WI38 (cell line): ENCODE results near the gene GTF3C4.

Experiments used
- H3K4me3 ChIP-seq: 2 replicates; pipeline ENCODE4 v1.5.1; 2011; ENCODE audit warnings: low read depth, mild to moderate bottlenecking, control low read depth, low read length
- TF ChIP-seq, protein P1 (sequence below): IDR thresholded peaks from 2 replicates; pipeline ENCODE4 v1.5.1; 2012; ENCODE audit warnings: low read depth, mild to moderate bottlenecking, control low read depth, low read length

The GTF3C4 gene

DNA sequence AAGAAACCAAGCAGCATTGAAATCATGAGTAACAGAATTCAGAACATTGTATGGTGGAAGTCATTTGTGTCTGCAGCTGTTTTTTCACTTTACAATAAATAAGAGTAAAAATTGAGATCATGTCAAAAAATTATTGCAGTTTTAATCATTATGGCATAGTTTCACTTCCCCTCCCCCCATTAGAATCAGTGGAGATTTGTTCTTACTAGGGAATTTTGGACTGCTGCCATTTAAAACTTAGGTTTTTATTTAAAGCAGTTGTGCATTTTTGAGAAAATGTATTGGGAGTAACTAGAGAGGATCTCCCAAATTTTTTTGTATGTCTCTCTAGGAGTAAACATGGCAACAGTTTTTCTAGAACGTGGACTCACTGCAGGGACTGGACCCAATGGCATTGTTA lies 20.4 kb downstream of the GTF3C4 start:
- H3K4me3 ChIP-seq = no peak overlapping the region
- TF ChIP-seq, protein P1, sequence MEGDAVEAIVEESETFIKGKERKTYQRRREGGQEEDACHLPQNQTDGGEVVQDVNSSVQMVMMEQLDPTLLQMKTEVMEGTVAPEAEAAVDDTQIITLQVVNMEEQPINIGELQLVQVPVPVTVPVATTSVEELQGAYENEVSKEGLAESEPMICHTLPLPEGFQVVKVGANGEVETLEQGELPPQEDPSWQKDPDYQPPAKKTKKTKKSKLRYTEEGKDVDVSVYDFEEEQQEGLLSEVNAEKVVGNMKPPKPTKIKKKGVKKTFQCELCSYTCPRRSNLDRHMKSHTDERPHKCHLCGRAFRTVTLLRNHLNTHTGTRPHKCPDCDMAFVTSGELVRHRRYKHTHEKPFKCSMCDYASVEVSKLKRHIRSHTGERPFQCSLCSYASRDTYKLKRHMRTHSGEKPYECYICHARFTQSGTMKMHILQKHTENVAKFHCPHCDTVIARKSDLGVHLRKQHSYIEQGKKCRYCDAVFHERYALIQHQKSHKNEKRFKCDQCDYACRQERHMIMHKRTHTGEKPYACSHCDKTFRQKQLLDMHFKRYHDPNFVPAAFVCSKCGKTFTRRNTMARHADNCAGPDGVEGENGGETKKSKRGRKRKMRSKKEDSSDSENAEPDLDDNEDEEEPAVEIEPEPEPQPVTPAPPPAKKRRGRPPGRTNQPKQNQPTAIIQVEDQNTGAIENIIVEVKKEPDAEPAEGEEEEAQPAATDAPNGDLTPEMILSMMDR = no peak

DNA sequence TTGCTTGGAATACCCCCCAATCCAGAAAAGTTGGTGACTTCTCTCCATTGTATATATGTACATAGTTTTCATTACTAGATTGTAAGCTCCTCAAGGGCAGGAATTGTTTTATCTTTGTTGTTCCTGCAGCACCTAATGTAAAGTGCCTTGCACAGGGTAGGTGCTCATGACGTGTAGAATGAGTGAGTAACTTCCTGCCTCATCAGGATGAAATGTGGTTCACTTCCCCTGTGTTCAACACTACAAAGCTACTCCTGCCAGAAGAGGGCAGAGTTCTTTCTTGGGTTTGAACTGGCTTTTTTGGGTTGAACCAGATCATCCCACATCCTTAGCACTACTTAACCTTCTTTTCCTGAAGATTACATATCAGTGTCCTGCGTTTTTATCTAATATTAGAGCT lies 23.9 kb downstream of the GTF3C4 start:
- H3K4me3 ChIP-seq = no peak overlapping the region
- TF ChIP-seq, protein P1 = no peak

DNA sequence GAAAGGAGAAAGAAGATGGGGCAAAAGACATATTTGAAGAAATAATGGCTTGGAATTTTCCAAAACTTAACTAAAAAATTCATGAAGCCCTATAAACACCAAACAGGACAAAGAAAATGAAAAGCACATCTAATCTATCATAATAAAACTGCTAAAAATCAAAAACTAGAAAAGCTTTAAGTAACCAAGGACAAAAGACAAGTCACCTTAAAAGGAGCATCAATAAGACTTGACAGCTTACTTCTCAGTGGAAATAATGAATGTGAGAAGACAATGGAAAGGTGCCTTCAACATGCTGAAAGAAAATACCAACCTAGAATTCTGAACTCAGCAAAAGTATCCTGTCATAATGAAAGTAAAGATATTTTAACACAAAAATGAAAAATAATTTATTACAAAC lies 27.0 kb downstream of the GTF3C4 start:
- H3K4me3 ChIP-seq = no peak overlapping the region
- TF ChIP-seq, protein P1 = no peak

DNA sequence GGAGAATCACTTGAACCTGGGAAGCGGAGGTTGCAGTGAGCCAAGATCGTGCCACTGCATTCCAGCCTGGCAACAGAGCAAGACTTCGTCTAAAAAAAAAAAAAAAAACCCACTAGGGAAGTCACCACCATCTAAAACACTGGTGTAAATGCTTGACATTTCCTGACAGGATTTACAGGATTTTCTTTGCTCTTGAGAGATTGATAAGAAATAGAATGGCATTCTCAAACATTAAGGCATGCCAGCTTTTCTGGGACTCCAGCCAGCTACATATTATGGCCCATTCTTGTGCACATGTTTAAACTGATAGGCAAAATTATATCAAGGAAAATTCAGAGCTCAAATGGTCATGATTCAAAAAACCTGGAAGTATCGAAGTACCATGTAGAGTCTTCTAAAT lies 28.7 kb downstream of the GTF3C4 start:
- TF ChIP-seq, protein P1 = no peak
- no peak overlapping the region for H3K4me3 ChIP-seq

DNA sequence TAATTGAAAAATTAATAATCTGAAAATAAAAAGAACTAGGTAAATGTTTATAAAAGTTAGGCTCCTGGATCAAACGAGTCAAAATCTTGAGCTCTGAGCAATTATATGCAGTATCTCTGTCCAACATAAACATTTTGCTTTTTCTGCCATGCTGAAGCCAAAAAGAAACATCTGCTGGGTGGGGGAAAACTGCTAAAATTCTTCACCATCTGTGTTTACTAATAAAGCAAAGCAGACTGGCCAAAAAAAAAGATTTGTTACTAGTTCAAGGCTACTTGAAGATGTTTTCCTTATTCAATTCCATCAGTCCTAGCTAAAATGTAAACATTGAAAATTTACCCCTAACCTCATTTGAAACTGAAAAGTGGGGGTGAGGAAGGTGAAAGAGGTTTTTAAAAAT lies 29.7 kb downstream of the GTF3C4 start:
- TF ChIP-seq, protein P1 = no peak
- no peak overlapping the region for H3K4me3 ChIP-seq

DNA sequence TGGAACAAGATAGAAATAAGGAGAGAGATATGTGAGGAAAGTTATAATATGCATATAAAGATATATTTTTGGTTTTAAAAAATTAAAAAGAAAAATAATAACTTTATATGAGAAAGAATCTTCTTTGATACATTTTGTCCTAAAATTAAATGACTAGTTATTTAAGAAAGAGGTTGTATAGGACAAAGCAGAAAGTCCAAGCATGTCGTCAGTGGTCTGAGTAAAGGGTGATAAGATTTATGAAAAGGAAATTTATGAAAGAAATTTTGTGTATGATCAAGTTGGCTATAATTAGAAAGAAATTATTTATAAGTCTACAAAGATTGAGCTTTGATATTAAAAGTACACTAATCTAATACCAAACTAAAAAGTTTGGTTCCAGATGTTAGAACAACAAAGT lies 32.0 kb downstream of the GTF3C4 start:
- H3K4me3 ChIP-seq = no peak overlapping the region
- TF ChIP-seq, protein P1 = no peak

DNA sequence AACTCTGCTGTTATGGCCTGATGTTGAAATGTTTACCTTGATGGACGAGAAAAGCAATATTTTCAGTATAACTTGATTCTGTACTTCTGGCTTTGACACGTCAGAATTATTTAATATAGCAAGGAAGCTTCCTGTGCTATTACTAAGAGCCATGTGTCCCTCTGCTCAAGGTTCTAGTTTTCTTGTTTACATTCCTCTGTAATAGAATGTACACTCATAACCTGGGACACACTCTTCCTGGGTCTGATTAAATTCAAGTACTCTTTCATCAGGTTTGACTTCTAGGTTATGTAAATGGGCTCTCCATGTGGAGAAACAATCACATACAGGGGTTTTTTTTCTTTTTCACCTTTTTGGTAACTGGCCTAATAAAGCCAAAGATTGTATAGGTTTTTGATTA lies 33.1 kb downstream of the GTF3C4 start:
- TF ChIP-seq, protein P1 = no peak

More for the DNA sequence above, 33.1 kb downstream of the GTF3C4 start:
- H3K4me3 ChIP-seq = no peak overlapping the region
